Measurements from ENCODE around the gene MYL12A. TPM values are rescaled to one million over a fixed set of nuclear protein-coding genes. Genes with fewer than 3 reads are reported as not detected.
"Not testable (repeated sequence)": the region's sequence is repeated elsewhere in the genome, so short reads cannot be mapped to it uniquely, and the experiment has no call there.

MYL12A gene
- 810 and 944 TPM in 2 replicates for total RNA-seq (2014; rRNA removed; shearing (Covaris generic))

DNA sequence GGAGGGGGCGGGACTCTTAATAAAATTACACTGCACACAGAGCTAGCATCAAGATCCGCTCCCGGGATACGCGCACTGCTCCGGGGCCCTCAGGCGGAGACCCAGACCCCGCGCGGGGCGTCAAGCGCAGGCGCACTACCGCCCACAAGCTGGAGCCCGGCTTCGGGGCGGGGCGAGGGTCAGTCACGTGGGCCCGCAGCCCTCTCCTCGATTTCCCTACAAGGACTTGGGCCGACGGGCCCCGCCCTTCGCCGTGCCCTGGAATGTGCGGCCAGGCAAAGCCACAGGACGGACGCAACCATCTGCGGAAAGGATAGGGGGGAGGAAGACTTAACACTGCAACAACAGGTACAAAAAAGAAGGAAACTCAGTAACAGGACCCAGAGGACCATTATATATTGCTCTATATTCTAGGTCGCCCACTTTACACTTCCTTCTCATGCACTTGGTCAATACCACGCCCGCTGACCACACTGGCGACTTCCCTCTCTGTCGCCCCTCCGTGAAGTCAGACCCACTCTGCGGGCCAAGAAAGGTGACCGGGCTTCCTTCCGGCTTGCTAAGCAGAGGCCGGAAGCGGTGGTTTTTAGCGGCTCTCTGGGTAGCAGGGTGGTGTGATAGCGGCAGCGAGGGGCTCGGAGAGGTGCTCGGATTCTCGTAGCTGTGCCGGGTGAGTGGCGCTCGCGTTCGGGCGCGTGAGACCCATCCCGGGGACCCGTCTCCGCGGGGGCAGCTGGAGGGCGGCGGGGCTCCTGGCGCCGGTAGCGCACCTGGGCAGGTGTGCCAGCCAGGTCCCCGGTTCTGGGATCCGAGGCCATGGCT, at the start of gene MYL12A:
Gene MYL12A (plus strand): TSS at position 562 of the 822 bp plus-strand sequence. CDS start 5,447 bp downstream, outside the sequence.
- peak; percentile 95 for DNase-seq (ENCODE audit: low read depth)

DNA sequence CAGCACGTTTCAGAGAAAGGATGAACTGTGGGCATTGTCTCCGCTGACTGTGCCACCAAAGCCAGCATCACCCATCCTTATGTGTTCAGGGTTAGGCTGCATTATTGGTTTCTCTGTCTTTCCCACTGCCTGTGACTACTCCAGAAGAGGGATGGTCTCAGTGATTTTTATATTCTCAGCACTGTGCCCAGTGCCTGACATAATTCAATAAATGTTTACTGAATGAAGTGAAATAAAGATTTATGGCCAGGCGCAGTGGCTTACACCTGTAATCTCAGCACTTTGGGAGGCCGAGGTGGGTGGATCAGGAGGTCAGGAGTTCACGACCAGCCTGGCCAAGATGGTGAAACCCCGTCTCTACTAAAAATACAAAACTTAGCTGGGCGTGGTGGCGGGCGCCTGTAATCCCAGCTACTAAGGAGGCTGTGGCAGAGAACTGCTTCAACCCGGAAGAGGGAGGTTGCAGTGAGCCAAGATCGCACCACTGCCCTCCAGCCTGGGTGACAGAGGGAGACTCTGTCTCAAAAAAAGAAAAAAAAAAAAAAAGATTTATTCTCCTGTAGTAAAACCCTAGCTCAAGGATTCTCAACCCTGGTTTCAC, 49.2 kb upstream of the MYL12A start:
- not testable (repeated sequence) for DNase-seq (ENCODE audit: low read depth)

DNA sequence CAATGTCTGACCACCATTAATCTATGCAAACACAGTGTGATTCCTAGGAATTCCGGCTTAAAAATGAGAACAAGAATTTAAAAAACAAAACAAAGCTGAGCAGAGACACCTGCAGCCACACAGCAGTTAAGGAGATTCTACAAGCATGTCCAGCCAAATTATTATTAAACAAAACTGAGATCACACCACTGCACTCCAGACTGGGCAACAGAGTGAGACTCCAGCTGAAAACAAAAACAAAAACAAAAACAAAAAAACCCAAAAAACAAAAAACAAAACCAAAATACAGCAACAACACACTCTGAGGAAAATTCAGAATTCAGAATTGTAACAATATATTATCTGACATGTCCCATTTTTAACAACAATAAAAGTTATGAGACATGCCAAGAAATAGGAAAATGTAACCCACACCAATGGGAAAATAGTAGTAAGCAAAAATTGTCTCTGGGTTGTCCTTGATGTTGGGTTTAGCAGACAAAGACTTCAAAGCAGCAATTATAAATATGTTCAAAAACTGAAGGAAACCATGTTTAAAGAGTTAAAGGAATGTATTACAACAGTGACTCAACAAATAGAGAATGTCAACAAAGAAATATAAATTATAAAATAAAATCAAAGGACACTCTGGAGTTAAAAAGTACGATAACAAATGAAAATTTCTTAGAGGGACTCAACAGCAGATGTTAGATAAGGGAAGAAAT, 47.5 kb upstream of the MYL12A start:
- DNase-seq (ENCODE audit: low read depth), result no peak

DNA sequence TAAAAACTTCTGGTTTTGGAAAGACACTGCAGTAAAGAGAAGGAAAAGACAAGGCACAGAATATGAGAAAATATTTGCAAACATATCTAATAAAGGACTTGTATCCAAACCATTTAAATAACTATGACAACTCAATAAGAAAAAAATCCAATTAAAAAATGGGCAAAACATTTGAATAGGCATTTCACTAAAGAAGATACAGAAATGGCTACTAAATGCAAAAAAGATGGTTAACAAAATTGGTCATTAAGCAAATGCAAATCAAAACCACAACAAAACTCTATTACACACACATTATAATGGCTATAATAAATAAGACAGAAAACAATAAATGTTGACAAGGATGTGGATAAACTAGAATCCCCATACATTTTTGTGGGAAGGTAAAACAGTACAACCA, 42.4 kb upstream of the MYL12A start:
- no peak for DNase-seq (ENCODE audit: low read depth)

DNA sequence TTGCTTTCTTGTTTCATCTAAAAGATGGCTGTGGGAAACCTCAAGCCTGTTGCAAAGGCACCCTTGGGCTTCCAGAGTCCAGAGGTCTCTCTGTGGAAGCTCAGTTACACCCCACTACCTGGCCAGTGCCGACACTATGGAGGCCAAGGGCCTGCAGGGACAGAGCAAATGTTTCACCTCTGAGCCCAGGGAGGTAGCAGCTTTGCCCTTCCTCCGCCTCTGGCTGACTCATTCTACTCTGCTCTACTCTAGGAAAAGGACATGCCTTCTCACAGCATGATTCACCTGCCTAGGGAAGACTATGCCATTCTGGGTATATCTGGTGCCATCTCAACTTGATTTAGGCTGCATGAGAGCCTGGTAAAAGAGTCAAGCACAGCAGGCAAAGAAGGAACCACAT, 40.0 kb upstream of the MYL12A start:
- DNase-seq (ENCODE audit: low read depth), result peak; percentile 71

DNA sequence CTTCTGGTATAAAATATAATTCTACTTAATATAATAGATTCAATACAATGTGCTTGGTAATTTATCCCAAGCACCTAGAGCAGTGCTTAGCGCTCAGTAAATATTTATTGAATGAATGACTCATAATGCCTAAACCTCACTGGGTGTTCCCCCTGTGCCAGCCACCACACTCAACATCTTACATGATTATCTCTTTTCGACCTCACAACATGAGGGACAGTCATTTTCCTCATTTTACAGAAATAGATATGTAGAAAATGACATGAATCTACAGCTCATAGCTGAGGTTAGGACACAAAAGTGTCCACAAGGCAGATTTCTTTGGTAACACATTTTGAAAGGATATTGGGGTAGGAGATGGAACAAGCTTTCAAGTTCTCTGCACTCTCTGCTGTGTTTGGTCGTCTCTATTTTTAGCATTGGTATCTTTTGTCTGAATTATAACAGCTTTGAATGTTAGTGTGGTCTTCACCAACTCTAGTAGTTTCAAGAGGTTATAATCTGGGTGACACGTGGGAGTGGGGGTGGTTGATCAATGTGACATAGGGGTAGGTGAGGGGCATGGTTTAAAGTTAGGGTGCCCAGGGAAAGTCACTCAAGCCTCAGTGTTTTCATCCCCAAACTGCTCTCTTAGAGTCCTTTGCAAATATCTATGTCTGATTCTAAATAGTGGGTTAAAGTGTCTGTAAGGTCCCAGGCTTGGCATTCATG, 37.6 kb upstream of the MYL12A start:
- peak; percentile 46 for DNase-seq (ENCODE audit: low read depth)

DNA sequence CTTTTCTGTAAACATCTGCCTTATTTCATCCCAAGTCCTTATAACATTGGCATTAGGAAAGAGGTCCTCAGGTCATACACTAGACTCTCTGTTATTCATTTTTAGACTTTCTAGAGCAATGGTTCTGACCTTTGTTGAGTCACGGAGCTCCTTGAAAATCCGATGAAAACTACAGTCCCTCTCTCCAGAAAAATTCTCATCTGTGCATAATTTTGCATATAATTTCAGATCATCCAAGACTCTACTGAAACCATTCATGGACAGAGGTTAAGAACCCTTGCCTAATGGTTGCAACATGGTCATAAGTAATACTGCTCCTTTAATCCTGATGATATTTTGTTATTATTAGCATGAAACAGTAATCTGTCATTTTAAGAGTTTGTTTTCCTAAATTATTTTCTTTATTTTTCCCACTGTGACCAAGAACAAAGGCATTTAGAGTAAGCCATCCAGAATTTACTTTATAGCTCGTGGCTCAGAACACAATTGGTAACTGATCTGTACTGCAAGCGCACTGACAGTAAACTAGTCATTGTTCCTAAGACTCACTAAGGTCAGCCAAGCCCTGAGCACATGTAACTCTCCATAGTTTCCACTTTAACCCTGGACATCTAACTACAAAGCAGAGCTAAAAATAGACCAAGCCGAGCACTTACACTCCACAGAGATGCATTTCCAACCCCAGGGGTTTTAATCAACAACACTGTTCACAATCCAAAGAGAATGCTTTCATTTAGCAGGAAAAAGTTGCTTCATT, 36.2 kb upstream of the MYL12A start:
- peak; percentile 7 for DNase-seq (ENCODE audit: low read depth)

DNA sequence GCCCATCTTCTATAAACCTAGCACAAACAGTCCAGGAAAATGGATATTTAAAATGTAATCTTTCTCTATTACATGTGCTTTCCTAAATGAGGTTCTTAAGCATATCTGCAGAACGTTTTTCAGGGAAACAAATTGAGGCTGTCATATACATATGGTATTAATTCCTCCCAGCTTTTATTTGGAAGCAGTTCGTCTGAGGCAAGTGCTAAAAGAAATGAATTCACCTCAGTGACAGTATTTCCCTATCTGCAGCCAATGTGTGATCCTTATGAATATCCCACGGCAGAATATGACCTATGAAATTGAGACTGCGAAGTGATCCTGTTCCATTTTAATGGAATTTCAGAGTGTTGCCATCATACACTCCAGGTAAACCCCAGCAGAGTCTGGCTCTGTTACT, 34.9 kb upstream of the MYL12A start:
- no peak for DNase-seq (ENCODE audit: low read depth)

DNA sequence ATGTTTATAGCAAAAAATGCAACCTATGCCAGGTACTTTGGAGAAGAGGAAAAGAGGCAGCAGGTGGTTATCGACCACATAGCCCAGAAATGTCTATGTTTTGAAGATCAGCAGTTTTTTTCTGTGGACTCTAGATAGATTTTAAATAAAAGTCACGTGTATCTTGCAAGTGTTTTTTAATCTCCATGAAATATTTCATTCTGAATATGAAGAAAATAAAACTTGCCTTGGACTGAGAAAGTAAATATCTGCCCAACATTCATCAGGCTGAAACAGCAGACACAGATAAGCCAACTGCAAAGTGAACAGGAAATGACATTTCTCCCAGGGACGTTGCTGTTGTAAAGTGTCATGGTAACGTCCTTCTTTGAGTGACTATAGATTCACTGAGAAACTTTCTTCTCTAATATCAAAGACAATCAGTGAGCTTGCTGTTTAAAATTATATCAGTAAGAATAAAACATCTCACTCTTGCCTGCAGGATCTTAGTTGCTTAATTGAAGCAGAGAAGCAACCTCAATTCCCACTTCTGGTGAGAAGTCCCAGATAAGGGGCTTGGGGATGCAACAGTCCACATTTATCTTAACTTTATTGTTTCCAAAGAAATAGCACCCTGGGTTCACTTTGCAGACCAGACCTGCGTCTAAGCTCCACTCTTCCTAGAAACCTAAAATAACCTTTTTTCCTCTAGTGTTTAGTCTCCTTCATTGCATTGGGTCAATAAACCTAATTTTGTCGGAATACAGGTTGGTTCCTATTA, 34.1 kb upstream of the MYL12A start:
- DNase-seq (ENCODE audit: low read depth), result peak; percentile 23

DNA sequence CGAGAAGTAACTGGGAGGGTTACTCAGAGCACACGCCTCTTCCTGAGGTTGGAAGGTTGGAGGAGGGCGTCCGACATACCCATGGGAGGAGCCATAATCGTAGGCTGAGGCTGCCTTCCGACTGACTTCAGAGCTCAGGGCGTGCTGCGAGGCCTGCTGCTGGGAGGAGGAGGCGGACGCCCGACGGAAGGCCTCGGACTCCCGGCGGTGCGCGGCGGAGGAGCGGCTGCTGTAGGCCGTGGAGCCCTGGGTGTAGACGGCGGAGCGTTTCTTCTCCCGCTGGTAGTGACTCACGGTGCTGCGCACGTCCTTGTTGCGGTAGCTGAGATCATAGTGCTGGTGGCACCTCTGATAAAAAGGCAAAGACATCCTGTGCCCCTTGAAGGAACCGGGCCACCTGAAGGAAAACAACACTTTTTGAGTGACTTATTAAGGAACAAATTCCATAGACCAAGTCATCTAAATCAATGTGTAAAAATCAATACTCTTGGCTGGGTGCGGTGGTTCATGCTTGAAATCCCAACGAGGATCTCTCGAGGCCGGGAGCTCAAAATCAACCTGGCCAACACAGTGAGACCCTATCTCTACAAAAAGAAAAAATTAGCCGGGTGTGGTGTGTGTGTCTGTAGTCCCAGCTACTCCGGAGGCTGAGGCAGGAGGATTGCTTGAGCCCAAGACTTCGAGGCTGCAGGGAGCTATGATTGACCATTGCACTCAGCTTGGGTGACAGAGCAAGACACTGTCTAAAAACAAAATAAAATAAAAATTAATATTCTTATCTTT, 32.6 kb upstream of the MYL12A start:
- no peak for DNase-seq (ENCODE audit: low read depth)

DNA sequence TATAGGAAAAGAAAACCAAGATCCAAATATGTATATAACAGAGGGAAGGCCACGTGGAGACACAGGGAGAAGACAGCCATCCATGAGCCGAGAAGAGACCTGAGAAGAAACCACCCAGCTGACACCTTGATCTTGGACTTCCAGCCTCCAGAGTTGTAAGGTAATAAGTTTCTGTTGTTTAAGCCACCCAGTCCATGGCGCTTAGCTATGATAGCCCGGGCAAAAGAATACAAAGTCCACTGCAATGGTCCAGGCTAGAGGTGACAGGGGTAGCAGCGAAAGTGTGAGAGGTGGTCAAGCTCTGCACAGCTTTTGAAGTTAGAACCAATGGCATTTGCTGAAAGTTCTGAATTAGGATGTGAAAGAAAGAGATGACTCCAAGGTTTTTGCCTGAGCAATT, 30.6 kb upstream of the MYL12A start:
- DNase-seq (ENCODE audit: low read depth), result no peak

DNA sequence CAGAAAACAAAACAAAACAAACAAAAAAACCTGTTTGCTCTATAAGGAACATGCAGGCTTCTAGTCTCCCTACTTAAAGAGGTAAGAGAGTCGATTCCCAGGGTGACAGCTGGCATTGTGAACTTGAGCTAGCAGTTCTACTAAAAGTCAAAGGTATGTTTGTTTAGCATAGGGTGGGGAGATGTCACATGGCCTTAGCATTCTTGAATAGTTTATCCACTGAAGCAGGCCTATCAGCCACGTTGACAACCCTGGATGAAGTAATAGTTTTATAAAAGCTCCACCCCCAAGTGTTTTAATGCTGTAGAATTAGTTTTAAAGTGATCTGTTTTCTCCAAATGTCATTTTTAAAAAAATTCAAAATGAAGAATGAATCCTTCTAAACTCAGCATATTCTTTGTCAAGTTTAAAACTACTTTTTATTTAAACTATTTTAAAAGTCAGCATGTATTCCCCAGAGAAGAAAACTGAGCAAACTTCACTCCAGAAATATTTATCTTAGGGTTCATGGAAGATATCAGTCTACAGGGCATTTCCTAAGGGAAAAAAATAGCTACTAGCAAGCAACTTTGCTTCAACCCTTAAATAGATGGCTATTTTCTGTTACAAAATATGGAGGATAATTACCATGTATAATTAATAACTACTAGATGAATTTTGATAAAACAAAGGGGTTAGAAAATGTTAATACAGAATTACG, 29.5 kb upstream of the MYL12A start:
- DNase-seq (ENCODE audit: low read depth), result no peak

DNA sequence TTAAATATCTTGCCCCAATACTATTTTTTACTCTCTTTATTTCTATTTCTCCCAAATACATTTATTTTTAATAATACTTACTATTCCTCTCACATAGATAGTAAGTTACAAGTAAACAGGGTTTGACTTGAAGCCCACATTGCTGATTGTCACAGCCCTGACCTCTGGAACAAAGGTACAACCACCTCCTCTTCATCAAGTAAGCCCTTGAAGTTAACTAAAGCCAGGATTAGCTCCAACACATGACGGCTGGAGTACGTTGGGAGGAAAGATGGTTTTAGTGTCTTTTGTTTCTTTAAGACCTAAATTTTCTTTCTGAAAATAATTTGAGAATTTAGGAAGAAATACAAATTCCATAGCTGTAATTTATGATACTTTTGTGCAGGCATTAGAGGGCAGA, 28.8 kb upstream of the MYL12A start:
- DNase-seq (ENCODE audit: low read depth), result no peak

DNA sequence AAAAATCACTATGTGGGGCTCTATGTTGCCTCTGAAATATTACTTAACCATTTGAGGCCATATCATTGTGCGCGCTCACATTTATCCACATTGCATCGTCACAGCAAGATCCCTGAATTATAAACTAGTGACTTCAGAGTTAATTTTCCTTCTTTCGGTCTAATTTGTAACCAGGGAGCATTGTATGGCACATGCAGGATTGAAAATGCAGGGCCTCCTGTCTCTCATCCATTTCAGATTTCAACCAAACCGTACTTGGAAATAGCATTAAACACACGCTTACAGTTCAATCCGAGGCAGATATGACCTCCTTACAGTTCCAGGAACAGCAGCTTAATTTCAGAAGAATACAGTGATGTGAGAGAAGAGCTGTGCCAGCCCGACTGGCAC, 28.4 kb upstream of the MYL12A start:
- DNase-seq (ENCODE audit: low read depth), result no peak

DNA sequence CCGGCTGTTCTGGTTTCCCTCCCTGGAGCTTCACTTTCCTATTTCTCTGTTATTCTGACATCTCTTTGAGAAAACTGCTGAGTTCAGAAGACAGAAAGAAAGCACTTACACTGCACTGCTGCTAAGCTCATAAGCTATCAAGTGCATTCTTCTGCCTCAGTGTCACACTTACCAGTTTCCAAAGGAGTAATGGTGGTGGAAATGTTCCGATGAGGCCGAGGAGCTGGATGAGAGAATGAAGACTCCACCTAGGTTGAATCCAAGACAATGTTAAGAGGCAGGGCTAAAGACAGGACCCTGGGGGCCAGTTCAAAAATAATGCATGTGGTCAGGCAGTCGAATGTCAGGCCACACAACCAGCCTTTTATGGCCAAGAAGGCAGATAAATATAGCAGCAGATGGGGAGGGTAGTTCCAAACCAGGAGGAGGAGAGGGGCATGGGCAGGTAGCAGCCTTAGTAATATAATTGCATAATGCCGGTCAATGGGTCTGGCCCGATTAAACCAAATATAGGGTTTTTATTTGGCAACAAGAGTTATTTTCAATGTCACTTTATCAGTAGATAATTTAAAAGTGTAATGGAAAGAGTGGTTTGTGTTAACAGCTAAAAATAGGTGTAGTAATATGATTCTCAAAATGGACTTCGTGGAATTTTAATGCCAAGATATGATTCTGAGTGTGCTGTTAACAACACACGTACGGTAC, 27.8 kb upstream of the MYL12A start, which contains the start of gene MYOM1:
Gene MYOM1 (minus strand): TSS at position 338 of the 705 bp plus-strand sequence. CDS start 4,745 bp downstream, outside the sequence.
- no peak for DNase-seq (ENCODE audit: low read depth)

DNA sequence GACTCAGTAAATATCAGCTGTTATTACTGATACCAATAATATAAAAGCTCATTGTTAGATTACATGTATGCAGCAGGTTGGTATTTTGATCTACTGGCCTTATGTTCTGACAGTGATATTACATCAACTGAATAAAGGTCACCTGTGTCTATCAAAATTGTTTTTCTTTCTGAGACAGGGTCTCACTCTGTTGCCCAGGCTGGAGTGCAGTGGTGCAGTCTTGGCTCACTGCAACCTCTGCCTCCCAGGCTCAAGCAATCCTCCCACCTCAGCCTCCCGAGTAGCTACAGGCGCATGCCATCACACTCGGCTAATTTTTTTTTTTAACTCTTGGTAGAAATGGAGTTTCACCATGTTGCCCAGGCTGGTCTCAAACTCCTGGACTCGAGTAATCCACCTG, 26.7 kb upstream of the MYL12A start:
- not testable (repeated sequence) for DNase-seq (ENCODE audit: low read depth)

DNA sequence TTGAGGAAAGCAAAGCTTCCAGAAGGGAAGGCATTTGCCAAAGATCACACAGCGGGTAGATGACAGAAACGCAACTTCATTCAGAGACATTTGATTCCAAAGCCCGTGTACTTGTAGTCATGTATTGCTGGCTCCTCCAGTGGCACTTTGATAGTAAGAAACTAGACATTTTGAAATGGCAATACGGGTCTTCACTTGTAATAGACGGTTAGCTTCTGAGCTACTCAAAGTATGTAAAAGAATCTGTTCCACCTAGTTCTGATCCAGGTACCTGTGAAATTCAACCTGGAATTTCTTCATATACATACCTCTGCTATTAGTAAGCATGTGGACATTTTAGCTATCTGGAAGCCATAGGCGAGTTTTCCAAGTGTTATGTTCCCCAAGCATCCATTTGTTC, 26.1 kb upstream of the MYL12A start:
- DNase-seq (ENCODE audit: low read depth), result no peak

DNA sequence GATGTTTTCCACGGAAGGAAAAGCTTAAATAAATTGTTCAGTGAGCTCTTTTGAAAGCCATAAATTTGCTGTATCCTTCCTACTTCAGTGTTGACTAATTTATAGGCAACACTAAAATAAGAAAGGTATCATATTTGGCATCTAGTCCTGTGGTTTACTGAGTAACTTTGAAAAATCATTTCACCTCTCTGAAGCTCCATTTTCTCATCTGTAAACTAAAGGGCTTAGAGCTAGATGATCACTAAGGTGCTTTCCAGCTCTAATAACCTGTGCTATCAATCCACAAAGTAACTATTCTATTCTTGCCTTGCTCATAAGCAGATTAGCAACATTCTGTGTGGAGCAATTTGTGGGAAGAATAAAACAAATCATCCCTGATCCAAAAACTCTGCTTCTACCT, 24.2 kb upstream of the MYL12A start:
- DNase-seq (ENCODE audit: low read depth), result no peak

Data from M059J (cell line).